ENCODE measurements around the gene CCSER1.
"Not testable (repeated sequence)": the region's sequence is repeated elsewhere in the genome, so short reads cannot be mapped to it uniquely, and the experiment has no call there.

The CCSER1 gene

DNA sequence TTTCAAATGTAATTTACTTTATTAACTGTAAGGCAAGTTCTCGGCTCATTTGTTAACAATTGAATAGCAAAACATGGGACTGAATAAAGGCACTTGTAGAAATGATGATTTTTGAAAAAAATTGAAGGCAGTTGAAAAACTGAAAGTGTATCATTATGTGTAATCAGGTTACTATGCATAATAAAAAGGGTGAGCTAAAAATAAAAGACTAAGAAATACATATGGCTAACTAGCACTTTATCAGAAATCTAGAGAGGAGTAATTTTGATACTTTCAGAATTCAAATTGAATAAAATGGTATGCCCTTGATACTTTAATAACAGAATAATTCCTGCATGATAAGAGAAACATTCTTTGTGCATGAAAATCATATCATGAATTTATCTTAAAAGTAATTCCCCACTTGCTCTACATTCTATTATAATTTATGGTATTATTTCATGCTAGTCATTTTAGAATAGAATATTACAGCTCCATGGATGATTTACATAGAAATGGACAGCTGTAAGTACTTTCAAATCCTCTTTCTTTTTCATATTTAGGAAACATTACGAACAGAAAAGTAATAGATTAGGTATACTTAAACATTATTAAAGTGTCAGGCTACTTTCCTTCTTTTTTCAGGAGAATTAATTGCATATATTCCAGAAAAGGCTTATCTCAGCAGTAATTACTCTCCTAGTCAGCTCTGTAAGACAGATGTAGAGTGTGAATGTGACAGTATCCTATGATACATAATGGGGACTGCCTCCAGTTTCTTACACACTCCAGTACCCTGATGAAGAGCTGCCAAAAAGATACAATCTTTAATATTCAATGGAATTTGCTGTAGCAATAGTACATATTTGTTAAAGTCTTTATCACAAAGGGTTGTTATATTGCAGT is 697.3 kb downstream of the CCSER1 start:
- DNase-seq (ENCODE audit: low read depth in 3 of 3, low spot score in 1 of 3): no peak

DNA sequence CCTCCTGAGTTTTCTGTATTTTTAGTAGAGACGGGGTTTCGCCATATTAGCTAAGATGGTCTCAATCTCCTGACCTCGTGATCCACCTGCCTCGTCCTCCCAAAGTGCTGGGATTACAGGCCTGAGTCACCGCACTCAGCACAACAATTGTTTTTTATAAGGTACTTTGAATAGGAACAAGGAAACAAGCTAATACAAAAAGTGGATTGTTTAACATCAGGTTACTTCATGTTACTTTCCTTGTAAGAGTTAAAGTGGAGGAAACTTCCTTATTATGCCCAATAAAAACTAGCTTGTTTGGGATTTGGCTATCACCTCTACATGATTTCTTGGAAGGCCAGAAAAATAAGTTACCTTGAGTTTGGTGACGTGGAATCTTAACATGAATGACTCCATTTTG is 698.7 kb downstream of the CCSER1 start:
- DNase-seq (ENCODE audit: low read depth in 3 of 3, low spot score in 1 of 3): no peak

GRCh38 chr4:90833706-90834105 is 706.5 kb downstream of the CCSER1 start:
- DNase-seq (ENCODE audit: low read depth in 3 of 3, low spot score in 1 of 3): no peak

- DNase-seq (ENCODE audit: low read depth in 3 of 3, low spot score in 1 of 3): no peak
Measured at GRCh38 chr4:90837241-90837640, 710.0 kb downstream of the CCSER1 start.

DNA sequence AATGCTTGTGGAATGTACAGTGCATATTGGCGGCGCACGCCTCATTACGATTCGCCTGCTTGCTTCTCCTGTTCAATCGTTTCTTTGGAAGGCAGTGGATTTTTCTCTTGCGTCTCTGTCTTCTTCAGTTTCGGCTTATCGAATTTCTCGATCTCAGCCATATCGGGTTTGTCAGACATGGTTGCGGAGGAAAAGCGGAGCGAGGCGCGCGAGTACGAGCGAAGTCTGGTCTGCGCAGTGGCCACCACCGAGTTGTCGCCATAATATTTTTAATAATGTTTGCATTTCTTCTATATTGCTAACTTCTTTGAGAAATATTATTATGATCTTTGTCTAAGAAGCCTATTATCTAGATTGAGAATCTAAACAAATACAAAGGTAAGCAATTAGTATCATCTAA is 711.7 kb downstream of the CCSER1 start:
- DNase-seq (ENCODE audit: low read depth in 3 of 3, low spot score in 1 of 3): not testable (repeated sequence)

GRCh38 chr4:90840291-90840690 is 713.1 kb downstream of the CCSER1 start:
- no peak for DNase-seq (ENCODE audit: low read depth in 3 of 3, low spot score in 1 of 3)

DNA sequence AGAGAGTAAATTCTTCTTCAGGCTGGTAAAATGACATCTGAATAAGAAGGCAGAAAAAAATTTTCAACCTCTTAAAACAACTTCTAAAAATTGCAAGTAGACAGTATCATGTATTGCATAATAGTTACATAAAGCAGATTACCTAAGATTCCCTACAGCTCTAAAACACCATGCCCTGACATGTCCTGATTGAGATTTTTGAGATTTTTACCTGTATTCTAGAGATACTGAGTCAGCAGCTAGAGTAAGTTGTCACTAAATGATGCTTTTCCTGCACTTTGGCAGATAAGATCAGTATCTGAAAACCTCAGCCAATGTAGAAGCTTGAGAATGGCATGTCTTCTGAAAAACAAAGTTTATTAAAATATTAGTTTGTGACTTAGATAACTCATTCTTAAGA is 713.6 kb downstream of the CCSER1 start:
- no peak for DNase-seq (ENCODE audit: low read depth in 3 of 3, low spot score in 1 of 3)

DNA sequence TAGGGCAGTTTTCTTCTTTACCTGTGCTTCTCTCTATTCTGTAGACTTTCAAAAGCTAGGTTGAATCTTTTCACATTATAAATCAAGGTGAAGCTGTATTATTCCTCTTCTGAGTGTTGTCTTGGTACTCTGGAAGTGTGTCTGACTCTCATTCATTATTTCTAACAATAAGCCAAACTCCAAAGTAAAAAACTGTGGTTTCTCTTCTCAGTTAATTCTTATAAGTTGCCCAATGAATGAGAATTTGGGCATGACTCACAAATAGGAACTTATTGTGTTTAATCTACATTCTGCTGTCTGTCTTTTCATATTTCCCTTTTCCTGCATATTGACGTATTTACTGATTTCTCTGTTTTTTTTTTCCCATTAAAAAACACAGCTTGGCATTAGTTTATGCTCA is 714.5 kb downstream of the CCSER1 start:
- DNase-seq (ENCODE audit: low read depth in 3 of 3, low spot score in 1 of 3): no peak

GRCh38 chr4:90842960-90843359 is 715.8 kb downstream of the CCSER1 start:
- DNase-seq (ENCODE audit: low read depth in 3 of 3, low spot score in 1 of 3): no peak

- no peak for DNase-seq (ENCODE audit: low read depth in 3 of 3, low spot score in 1 of 3)
Measured at GRCh38 chr4:90844241-90844640, 717.0 kb downstream of the CCSER1 start.

DNA sequence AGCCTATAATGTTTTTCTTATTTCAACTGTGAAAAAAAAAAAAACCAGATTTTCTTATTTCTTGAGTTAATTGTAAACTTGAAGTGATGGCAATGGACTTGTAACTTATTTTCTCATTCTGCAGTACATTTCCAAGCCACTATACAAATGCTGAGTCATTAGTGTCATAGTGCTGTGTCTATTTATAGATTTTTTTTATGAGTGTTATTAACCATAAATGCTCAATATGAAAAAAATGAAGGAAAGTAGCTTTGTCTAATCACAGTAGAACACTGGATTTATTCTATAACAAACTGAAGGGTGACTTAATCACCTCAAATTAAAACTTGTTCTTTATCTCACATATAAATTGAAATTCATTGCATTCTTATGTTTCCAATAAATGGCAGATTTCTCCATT is 718.6 kb downstream of the CCSER1 start:
- DNase-seq (ENCODE audit: low read depth in 3 of 3, low spot score in 1 of 3): no peak

GRCh38 chr4:90852237-90852636 is 725.0 kb downstream of the CCSER1 start:
- DNase-seq (ENCODE audit: low read depth in 3 of 3, low spot score in 1 of 3): no peak

DNA sequence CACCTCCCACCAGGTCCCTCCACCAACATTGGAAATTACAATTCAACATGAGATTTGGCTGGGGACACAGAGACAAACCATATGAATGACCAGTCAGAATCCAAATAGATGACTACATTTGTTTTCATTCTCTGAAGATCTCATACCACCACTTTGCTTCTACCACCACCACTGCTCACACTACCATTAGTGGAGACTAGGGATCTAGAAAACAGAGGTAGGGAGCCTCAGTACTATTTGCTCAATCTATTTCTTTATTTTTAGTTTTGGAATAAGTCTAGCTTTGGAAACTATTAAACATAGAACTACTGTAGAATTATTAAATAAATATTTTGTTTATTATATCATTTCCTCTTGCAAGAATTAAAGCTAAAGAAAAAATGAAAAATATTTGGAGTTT is 727.9 kb downstream of the CCSER1 start:
- no peak for DNase-seq (ENCODE audit: low read depth in 3 of 3, low spot score in 1 of 3)

DNA sequence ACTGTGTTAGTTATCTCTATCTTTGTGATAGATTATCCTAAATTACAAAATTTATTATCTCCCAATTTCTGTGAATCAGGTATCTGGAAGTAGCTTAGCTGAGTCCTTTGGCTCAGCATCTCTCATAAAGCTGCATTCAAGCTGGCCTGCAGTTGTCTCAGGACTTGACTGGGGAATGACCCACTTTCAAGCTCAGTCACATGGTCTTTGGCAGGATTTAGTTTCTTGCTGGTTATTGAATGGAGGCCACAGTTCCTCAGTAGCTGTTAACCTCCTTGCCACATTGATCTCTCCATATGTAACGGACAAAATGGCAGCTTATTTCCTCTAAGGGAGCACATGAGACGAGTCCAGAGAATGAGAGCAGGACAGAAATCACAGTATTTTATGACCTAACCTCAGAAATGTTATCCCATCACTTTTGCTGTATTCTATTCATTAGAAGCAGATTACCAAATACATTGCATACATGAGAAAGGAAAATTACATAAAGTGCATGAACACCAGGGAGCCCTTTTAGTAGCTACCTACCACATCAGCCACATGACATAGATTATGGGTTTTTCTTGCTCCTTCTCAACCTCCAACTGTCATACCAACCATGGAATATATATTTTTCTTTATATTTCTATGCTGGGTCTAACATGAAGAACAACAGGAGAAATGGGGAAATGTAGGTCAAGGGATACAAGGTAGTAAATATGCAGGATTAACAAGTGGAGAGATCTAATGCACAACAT is 730.1 kb downstream of the CCSER1 start:
- DNase-seq (ENCODE audit: low read depth in 3 of 3, low spot score in 1 of 3): no peak

DNA sequence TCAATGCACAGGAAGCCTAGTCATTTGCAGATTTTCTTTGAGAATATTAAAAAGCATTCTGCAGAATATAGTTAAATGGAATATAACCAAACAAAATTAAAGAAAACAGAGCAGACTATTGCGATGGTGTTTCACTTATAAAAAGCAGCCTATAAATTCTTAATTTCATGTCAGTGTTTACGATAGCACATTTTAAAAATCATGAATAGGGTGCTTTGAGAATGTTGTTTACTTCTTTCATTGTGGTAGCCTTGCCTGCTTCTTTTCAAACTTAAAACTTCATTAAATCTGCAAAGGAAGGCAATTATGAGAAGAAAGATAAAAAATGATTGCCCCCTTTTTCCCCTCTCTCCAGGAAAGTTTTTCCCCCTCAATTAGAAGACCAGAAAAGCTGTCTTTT is 748.6 kb downstream of the CCSER1 start:
- DNase-seq (ENCODE audit: low read depth in 3 of 3, low spot score in 1 of 3): no peak

DNA sequence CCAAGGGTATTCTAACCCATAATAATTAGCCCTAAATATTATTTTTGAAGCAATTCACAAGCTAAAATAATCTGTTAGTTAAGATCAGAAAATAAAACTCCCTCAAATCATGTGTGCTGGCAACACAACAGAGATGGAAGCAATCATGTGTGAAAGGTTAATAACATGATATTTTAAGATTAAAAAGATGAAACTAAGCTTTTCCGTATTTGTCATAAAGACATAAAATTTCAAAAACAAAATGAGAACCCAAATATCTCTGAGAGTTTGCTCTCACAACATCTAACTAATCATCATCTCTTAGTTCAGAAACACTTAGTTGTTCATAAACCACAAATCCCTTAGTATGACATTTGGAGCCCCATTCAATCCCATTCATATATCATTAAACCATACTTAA is 749.1 kb downstream of the CCSER1 start:
- DNase-seq (ENCODE audit: low read depth in 3 of 3, low spot score in 1 of 3): no peak

- no peak for DNase-seq (ENCODE audit: low read depth in 3 of 3, low spot score in 1 of 3)
Measured at GRCh38 chr4:90883519-90883918, 756.3 kb downstream of the CCSER1 start.

GRCh38 chr4:90888571-90888970 is 761.4 kb downstream of the CCSER1 start:
- no peak for DNase-seq (ENCODE audit: low read depth in 3 of 3, low spot score in 1 of 3)

DNA sequence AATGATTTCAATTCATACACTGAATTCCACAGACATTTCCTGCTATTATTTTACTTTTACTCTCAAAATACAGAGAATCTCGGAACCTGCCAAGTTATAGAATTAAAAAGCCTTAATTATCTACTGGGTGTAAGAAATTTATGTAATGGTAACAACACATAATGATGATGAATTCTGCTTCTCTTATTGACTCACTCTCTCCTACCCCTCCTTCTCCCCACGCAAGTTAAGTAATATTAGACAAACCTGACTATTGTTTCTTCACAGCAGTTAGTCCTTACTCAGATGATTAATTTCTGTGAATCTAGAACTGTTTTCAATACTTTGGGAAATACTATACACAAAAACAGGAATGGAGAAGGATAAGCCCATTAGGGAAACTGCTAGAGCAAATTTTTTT is 762.0 kb downstream of the CCSER1 start:
- no peak for DNase-seq (ENCODE audit: low read depth in 3 of 3, low spot score in 1 of 3)

- not testable (repeated sequence) for DNase-seq (ENCODE audit: low read depth in 3 of 3, low spot score in 1 of 3)
Measured at GRCh38 chr4:90903413-90903812, 776.2 kb downstream of the CCSER1 start.

DNA sequence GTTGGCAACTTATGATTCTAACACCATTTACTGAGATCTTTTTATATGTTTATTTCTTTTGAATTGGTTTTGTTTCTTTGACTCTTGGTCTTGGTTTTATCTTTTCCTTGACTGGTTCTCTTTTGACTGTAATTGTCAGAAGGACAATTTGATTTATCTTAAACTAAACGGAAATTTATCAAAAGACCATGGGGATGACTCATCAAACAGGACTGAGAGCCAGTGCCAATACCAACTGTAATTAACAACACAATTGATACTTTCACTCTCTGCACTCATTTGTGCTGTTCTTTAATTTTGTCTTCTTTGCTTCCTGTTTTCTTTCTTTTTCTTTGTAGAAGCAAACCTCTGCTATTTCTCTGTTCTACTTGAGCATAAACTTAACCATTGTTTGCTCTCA is 776.8 kb downstream of the CCSER1 start:
- DNase-seq (ENCODE audit: low read depth in 3 of 3, low spot score in 1 of 3): no peak

- no peak for DNase-seq (ENCODE audit: low read depth in 3 of 3, low spot score in 1 of 3)
Measured at GRCh38 chr4:90906239-90906638, 779.0 kb downstream of the CCSER1 start.
